Activated T-helper 9 cell treated with anti-CD3 and anti-CD28 coated beads, Interleukin-2, amount 50 U/mL, for 16 hours (primary cell): ENCODE results near the gene SYN1.

Experiments
- DNase-seq: peaks from one replicate; pipeline ENCODE4 v3.0.0-alpha.2; 2020; ENCODE audit warnings: low read depth

Gene SYN1

GRCh38 chrX:47523297-47523696, 96.4 kb downstream of the SYN1 start:
- peak; percentile 69 for DNase-seq
